Ishikawa (cell line): Measurements from ENCODE around the gene MAP3K2.

Source experiments
- MAX ChIP-seq: IDR thresholded peaks from 2 replicates; pipeline ENCODE4 v1.6.1; 2012
- RAD21 ChIP-seq: IDR thresholded peaks from 2 replicates; pipeline ENCODE4 v1.6.1; 2012; ENCODE audit warnings: low read depth
- REST ChIP-seq: IDR thresholded peaks from 2 replicates; pipeline ENCODE4 v1.6.1; 2012; ENCODE audit warnings: low read depth, mild to moderate bottlenecking
- TEAD4 ChIP-seq: IDR thresholded peaks from 2 replicates; pipeline ENCODE4 v1.6.1; 2012
- YY1 ChIP-seq: IDR thresholded peaks from 2 replicates; pipeline ENCODE4 v1.6.1; 2012; ENCODE audit warnings: low read depth

- TF ChIP-seq RAD21 (no peak), TEAD4 (no peak), YY1 (no peak), MAX (no peak), REST (no peak)
Measured at GRCh38 chr2:127434515-127434914, 46.7 kb upstream of the MAP3K2 start.
